SK-N-SH (cell line): ENCODE measurements around the gene MC1R. TPM values are rescaled to one million over a fixed set of nuclear protein-coding genes. Genes with fewer than 3 reads are reported as not detected.

Experiments used
- CTCF ChIA-PET: fragments of 300-600, 350-600 bp; formaldehyde crosslinking; extraction: SDS; loops from one replicate; lab custom pipeline; 2021; lab: Yijun Ruan, JAX
- POLR2A ChIA-PET: fragments of 350-600 bp; sonication (Branson Sonifier 250); formaldehyde crosslinking; extraction: SDS; loops from one replicate; lab custom pipeline; 2020; ENCODE audit warnings: antibody characterized with exemption, inconsistent platforms; lab: Yijun Ruan, JAX
- DNase-seq: peaks from one replicate; pipeline ENCODE4 v3.0.0; 2012
- H2AFZ ChIP-seq: fragments of 200-600 bp; sonication (generic); 2 replicates; pipeline ENCODE4 v1.8.1; 2016; ENCODE audit warnings: antibody characterized with exemption, mild to moderate bottlenecking, low read depth
- H3F3A ChIP-seq: fragments of 200-600 bp; sonication (generic); replicated peaks from 2 replicates; pipeline ENCODE3; 2016; ENCODE audit warnings: antibody characterized with exemption, mild to moderate bottlenecking; ENCODE audit not compliant: insufficient read depth
- H3K27ac ChIP-seq, 2 experiments: fragments of 200-500 bp in 1 of 2; fragments of 200-600 bp in 1 of 2; sonication (Bioruptor generic) in 1 of 2; sonication (generic), shearing (Covaris generic) in 1 of 2; 2 replicates each; pipeline versions ENCODE4 v1.5.1 to v1.6.1; 2014 to 2016; ENCODE audit warnings: low read depth in 2 of 2, inconsistent platforms in 1 of 2, low read length in 1 of 2, mild to moderate bottlenecking in 1 of 2, mixed read lengths in 1 of 2
- H3K27me3 ChIP-seq: fragments of 200-600 bp; sonication (generic), shearing (Covaris generic); 2 replicates; pipeline ENCODE4 v1.6.1; 2016; ENCODE audit warnings: mixed run types; ENCODE audit not compliant: insufficient read depth
- H3K36me3 ChIP-seq, 2 experiments: fragments of 200-500 bp in 1 of 2; fragments of 200-600 bp in 1 of 2; sonication (Bioruptor generic) in 1 of 2; sonication (generic) in 1 of 2; replicated peaks in 1 of 2; 2 replicates each; pipeline versions ENCODE3 to v1.5.1; 2014 to 2016; ENCODE audit warnings: low read length in 1 of 2, mild to moderate bottlenecking in 1 of 2; ENCODE audit not compliant: insufficient read depth in 2 of 2, control insufficient read depth in 1 of 2
- H3K4me1 ChIP-seq, 2 experiments: fragments of 200-500 bp in 1 of 2; fragments of 200-600 bp in 1 of 2; sonication (Bioruptor generic) in 1 of 2; sonication (generic), shearing (Covaris generic) in 1 of 2; 2 replicates each; pipeline versions ENCODE4 v1.5.1 to v1.6.1; 2014 to 2016; ENCODE audit warnings: low read depth in 1 of 2, low read length in 1 of 2, mixed run types in 1 of 2; ENCODE audit not compliant: insufficient read depth in 2 of 2, control insufficient read depth in 1 of 2
- H3K4me2 ChIP-seq: fragments of 200-600 bp; sonication (generic), shearing (Covaris generic); 2 replicates; pipeline ENCODE4 v1.6.1; 2017; ENCODE audit warnings: mixed run types
- H3K4me3 ChIP-seq, 2 experiments: fragments of 200-500 bp in 1 of 2; fragments of 200-600 bp in 1 of 2; sonication (Bioruptor generic) in 1 of 2; sonication (generic), shearing (Covaris generic) in 1 of 2; 2 replicates each; pipeline versions ENCODE4 v1.5.1 to v1.8.1; 2014 to 2016; ENCODE audit warnings: low read depth in 2 of 2, inconsistent platforms in 1 of 2, low read length in 1 of 2, mild to moderate bottlenecking in 1 of 2, mixed read lengths in 1 of 2, moderate library complexity in 1 of 2
- H3K79me2 ChIP-seq: fragments of 200-600 bp; sonication (generic); 2 replicates; pipeline ENCODE4 v1.8.1; 2017; ENCODE audit warnings: mild to moderate bottlenecking; ENCODE audit not compliant: insufficient read depth
- H3K9ac ChIP-seq: fragments of 200-600 bp; sonication (generic); 2 replicates; pipeline ENCODE4 v1.6.1; 2017; ENCODE audit warnings: mixed run types
- H3K9me2 ChIP-seq: fragments of 200-600 bp; sonication (generic); 2 replicates; pipeline ENCODE4 v1.6.1; 2017; ENCODE audit warnings: mixed run types
- H3K9me3 ChIP-seq: fragments of 200-600 bp; sonication (generic); 2 replicates; pipeline ENCODE4 v1.6.1; 2017; ENCODE audit warnings: mixed run types, mild to moderate bottlenecking, moderate library complexity
- H4K20me1 ChIP-seq: fragments of 200-600 bp; sonication (generic); 2 replicates; pipeline ENCODE4 v1.6.1; 2017; ENCODE audit warnings: mild to moderate bottlenecking, mixed run types; ENCODE audit not compliant: insufficient read depth
- ELF1 ChIP-seq: IDR thresholded peaks from 2 replicates; pipeline ENCODE4 v1.4.0; 2012
- EP300 ChIP-seq, 2 experiments: IDR thresholded peaks; 2 replicates each; pipeline versions ENCODE4 v1.4.0 to v1.6.1; 2012; ENCODE audit warnings: borderline replicate concordance in 1 of 2, low read depth in 1 of 2, low read length in 1 of 2
- EZH2phosphoT487 ChIP-seq: fragments of 200-600 bp; sonication (generic); IDR thresholded peaks from 2 replicates; pipeline ENCODE4 v1.6.1; 2017; ENCODE audit warnings: low read depth, mixed run types, mild to moderate bottlenecking, antibody characterized with exemption, moderate library complexity, borderline replicate concordance
- FOXM1 ChIP-seq: IDR thresholded peaks from 2 replicates; pipeline ENCODE4 v1.4.0; 2012; ENCODE audit warnings: low read depth, mild to moderate bottlenecking
- JUND ChIP-seq: IDR thresholded peaks from 2 replicates; pipeline ENCODE4 v1.4.0; 2012
- MXI1 ChIP-seq: IDR thresholded peaks from 2 replicates; pipeline ENCODE4 v1.6.1; 2012; ENCODE audit warnings: mild to moderate bottlenecking, low read depth, low read length, improper control_type of control experiment
- NRF1 ChIP-seq: IDR thresholded peaks from 2 replicates; pipeline ENCODE4 v1.6.1; 2012; ENCODE audit warnings: low read depth, mild to moderate bottlenecking, low read length
- RAD21 ChIP-seq: IDR thresholded peaks from 2 replicates; pipeline ENCODE4 v1.6.1; 2012; ENCODE audit warnings: mild to moderate bottlenecking, low read length
- RCOR1 ChIP-seq: fragments of 150-350 bp; IDR thresholded peaks from 2 replicates; pipeline ENCODE4 v1.6.1; 2017; ENCODE audit warnings: antibody characterized with exemption, low read length
- SIN3A ChIP-seq: IDR thresholded peaks from 2 replicates; pipeline ENCODE4 v1.6.1; 2012; ENCODE audit warnings: low read depth, mild to moderate bottlenecking, low read length, moderate library complexity, borderline replicate concordance
- TAF1 ChIP-seq: IDR thresholded peaks from 2 replicates; pipeline ENCODE4 v1.6.1; 2012; ENCODE audit warnings: low read depth, mild to moderate bottlenecking, low read length, moderate library complexity, borderline replicate concordance
- TEAD4 ChIP-seq: IDR thresholded peaks from 2 replicates; pipeline ENCODE4 v1.4.0; 2012; ENCODE audit warnings: mild to moderate bottlenecking, borderline replicate concordance; ENCODE audit not compliant: insufficient read depth
- YY1 ChIP-seq: IDR thresholded peaks from 2 replicates; pipeline ENCODE4 v1.4.0; 2012; ENCODE audit warnings: low read depth, mild to moderate bottlenecking
- WGBS: methylation state at CpG from one replicate; pipeline ENCODE4 v1.1.6; 2017; ENCODE audit warnings: low lambda C conversion rate; 5-methylcytosine and 5-hydroxymethylcytosine counted together
- polyA plus RNA-seq, 3 experiments: library from polyadenylated mRNA; depleted of rRNA; stranded (reverse); fragments of >200 nt; gene quantifications; 2 replicates each; pipeline ENCODE4 v1.2.3, GENCODE V29; 2012
- TF ChIP-seq, protein P1 (sequence below): fragments of 150-350 bp; IDR thresholded peaks from 2 replicates; pipeline ENCODE4 v1.6.1; 2016; ENCODE audit warnings: mild to moderate bottlenecking, low read depth, low read length
- TF ChIP-seq, protein P2 (sequence below): fragments of 200-600 bp; sonication (generic); IDR thresholded peaks from 2 replicates; pipeline ENCODE4 v1.6.1; 2017; ENCODE audit warnings: antibody characterized with exemption, mild to moderate bottlenecking, moderate library complexity
- TF ChIP-seq, protein P3 (sequence below): IDR thresholded peaks from 2 replicates; pipeline ENCODE4 v1.4.0; 2012; ENCODE audit warnings: low read depth, borderline replicate concordance
- TF ChIP-seq, protein P4 (sequence below): IDR thresholded peaks from 2 replicates; pipeline ENCODE4 v1.4.0; 2012; ENCODE audit warnings: low read depth

MC1R gene
- polyA plus RNA-seq, 1 of the 3 experiments (the other 2 are of a cell fraction) = 11.1 TPM

DNA sequence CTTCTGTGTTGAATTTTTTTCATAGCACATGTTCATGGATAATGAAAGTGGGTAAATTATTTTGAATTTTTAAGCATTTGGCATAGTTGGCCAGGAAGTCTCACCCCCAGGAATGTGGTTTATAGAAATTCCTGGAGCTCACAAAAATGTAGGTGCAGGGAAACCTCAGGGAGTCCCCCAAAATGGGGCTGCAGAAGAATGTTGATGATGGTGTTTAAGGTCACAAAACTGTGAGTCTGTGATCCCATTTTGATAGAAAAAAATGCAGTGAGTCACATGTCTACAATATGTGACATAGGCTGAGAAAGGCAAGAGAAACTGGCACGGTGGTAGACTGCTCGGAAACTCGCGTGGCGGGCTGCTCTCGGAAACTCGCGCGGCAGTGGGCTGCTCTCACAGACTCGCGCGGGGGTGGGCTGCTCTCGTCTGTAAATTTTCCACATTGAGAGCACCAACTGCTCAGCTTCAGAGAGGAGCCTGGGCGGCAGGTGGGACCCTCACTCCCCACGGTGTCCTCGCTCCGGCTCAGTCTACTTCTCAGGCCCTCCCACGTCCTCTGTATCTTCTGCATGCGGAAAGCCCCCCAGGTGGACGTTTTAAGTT is 18.7 kb upstream of the MC1R start:
- Histone ChIP-seq H3K4me2 (no peak overlapping the region), H3K27me3 (no peaks in the 10 kb centered on the region), H3K36me3 (peaks cover 30 to 63% of the 10 kb centered on the region in 2 experiments), H3F3A (no peaks in the 10 kb centered on the region), H2AFZ (no peak overlapping the region), H3K9me3 (no peaks in the 10 kb centered on the region), H3K27ac (no peak overlapping the region), H3K4me1 (no peaks in the 10 kb centered on the region), H3K9ac (no peak overlapping the region), H4K20me1 (no peaks in the 10 kb centered on the region), H3K79me2 (no peaks in the 10 kb centered on the region), H3K9me2 (no peaks in the 10 kb centered on the region), H3K4me3 (no peak overlapping the region)
- 97% methylated on average over 20 of the region's 20 CpGs for WGBS
- no peak for DNase-seq
- TF ChIP-seq YY1 = no peak
- TF ChIP-seq, protein P1, sequence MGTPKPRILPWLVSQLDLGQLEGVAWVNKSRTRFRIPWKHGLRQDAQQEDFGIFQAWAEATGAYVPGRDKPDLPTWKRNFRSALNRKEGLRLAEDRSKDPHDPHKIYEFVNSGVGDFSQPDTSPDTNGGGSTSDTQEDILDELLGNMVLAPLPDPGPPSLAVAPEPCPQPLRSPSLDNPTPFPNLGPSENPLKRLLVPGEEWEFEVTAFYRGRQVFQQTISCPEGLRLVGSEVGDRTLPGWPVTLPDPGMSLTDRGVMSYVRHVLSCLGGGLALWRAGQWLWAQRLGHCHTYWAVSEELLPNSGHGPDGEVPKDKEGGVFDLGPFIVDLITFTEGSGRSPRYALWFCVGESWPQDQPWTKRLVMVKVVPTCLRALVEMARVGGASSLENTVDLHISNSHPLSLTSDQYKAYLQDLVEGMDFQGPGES = no peak
- no peak for TF ChIP-seq EP300 (IDR thresholded peaks at IDR 0.05; ENCODE audit: borderline replicate concordance in 1 of 2, low read depth in 1 of 2, low read length in 1 of 2)
- TF ChIP-seq, protein P2, sequence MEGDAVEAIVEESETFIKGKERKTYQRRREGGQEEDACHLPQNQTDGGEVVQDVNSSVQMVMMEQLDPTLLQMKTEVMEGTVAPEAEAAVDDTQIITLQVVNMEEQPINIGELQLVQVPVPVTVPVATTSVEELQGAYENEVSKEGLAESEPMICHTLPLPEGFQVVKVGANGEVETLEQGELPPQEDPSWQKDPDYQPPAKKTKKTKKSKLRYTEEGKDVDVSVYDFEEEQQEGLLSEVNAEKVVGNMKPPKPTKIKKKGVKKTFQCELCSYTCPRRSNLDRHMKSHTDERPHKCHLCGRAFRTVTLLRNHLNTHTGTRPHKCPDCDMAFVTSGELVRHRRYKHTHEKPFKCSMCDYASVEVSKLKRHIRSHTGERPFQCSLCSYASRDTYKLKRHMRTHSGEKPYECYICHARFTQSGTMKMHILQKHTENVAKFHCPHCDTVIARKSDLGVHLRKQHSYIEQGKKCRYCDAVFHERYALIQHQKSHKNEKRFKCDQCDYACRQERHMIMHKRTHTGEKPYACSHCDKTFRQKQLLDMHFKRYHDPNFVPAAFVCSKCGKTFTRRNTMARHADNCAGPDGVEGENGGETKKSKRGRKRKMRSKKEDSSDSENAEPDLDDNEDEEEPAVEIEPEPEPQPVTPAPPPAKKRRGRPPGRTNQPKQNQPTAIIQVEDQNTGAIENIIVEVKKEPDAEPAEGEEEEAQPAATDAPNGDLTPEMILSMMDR = no peak
- TF ChIP-seq RAD21 = no peak
- TF ChIP-seq TAF1 = no peak
- TF ChIP-seq ELF1 = no peak
- ChIA-PET CTCF (interaction anchor here (1.4 kb wide), 1 partner anchor 9 kb away, joined by 4 read pairs; no protein-coding TSS in a partner anchor), POLR2A (interaction anchor here (1.0 kb wide), 1 partner anchor 26 kb away, joined by 3 read pairs; the partner anchor contains the start of gene TCF25)

DNA sequence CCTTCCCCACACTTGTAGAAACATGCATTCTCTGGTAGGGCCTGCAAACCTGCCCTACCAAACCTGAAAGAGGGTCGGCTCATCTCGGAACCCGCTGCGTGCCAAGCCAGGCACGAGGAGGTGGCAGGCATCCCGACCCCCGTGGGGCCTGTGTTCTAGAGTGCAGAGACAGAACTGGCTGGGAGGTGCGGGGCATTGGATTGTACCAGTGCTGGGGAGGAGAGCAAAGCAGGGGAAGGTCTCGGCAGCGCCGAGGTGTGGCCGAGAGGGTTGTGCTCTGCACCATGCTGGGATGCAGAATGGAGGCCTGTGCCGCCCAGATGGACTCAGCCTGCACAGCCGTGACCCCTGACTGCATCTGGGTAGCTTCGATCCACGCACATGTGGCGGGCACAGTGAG is 17.8 kb upstream of the MC1R start:
- CTCF ChIA-PET = no interaction called here
- POLR2A ChIA-PET = interaction anchor here (0.7 kb wide), 1 partner anchor 23 kb away, joined by 3 read pairs; no protein-coding TSS in a partner anchor

More for the DNA sequence above, 17.8 kb upstream of the MC1R start:
- Histone ChIP-seq H3K9ac (no peak overlapping the region), H3F3A (peaks cover 3% of the 10 kb centered on the region), H3K27ac (no peak overlapping the region), H4K20me1 (no peaks in the 10 kb centered on the region), H3K9me3 (no peaks in the 10 kb centered on the region), H3K4me1 (no peaks in the 10 kb centered on the region), H3K79me2 (no peaks in the 10 kb centered on the region), H2AFZ (no peak overlapping the region), H3K4me3 (no peak overlapping the region), H3K27me3 (no peaks in the 10 kb centered on the region), H3K36me3 (peaks cover 24 to 64% of the 10 kb centered on the region in 2 experiments), H3K9me2 (no peaks in the 10 kb centered on the region), H3K4me2 (no peak overlapping the region)
- 97% methylated on average over 10 of the region's 17 CpGs for WGBS
- DNase-seq = no peak
- TF ChIP-seq EP300 (IDR thresholded peaks at IDR 0.05; ENCODE audit: borderline replicate concordance in 1 of 2, low read depth in 1 of 2, low read length in 1 of 2) = no peak
- no peak for TF ChIP-seq SIN3A
- TF ChIP-seq FOXM1 = no peak
- TF ChIP-seq MXI1 = no peak
- TF ChIP-seq YY1 = no peak
- TF ChIP-seq TEAD4 = no peak
- TF ChIP-seq, protein P2 = no peak
- TF ChIP-seq, protein P1 = no peak
- no peak for TF ChIP-seq NRF1
- TF ChIP-seq, protein P3, sequence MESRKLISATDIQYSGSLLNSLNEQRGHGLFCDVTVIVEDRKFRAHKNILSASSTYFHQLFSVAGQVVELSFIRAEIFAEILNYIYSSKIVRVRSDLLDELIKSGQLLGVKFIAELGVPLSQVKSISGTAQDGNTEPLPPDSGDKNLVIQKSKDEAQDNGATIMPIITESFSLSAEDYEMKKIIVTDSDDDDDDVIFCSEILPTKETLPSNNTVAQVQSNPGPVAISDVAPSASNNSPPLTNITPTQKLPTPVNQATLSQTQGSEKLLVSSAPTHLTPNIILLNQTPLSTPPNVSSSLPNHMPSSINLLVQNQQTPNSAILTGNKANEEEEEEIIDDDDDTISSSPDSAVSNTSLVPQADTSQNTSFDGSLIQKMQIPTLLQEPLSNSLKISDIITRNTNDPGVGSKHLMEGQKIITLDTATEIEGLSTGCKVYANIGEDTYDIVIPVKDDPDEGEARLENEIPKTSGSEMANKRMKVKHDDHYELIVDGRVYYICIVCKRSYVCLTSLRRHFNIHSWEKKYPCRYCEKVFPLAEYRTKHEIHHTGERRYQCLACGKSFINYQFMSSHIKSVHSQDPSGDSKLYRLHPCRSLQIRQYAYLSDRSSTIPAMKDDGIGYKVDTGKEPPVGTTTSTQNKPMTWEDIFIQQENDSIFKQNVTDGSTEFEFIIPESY = no peak
- no peak for TF ChIP-seq EZH2phosphoT487
- TF ChIP-seq, protein P4, sequence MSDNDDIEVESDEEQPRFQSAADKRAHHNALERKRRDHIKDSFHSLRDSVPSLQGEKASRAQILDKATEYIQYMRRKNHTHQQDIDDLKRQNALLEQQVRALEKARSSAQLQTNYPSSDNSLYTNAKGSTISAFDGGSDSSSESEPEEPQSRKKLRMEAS = no peak
- TF ChIP-seq RCOR1 = no peak
- TF ChIP-seq RAD21 = no peak
- TF ChIP-seq JUND = no peak
